GM12872 (cell line): ENCODE results near the gene KDM4B.
A peak's percentile ranks its signal among the peaks of the same experiment; 100 is the strongest.

Source experiments
- TF ChIP-seq, protein P1 (sequence below): IDR thresholded peaks from 3 replicates; pipeline ENCODE4 v1.5.1; 2011; ENCODE audit warnings: low read depth, mild to moderate bottlenecking, low read length, moderate library complexity; ENCODE audit not compliant: insufficient read depth

Gene KDM4B

DNA sequence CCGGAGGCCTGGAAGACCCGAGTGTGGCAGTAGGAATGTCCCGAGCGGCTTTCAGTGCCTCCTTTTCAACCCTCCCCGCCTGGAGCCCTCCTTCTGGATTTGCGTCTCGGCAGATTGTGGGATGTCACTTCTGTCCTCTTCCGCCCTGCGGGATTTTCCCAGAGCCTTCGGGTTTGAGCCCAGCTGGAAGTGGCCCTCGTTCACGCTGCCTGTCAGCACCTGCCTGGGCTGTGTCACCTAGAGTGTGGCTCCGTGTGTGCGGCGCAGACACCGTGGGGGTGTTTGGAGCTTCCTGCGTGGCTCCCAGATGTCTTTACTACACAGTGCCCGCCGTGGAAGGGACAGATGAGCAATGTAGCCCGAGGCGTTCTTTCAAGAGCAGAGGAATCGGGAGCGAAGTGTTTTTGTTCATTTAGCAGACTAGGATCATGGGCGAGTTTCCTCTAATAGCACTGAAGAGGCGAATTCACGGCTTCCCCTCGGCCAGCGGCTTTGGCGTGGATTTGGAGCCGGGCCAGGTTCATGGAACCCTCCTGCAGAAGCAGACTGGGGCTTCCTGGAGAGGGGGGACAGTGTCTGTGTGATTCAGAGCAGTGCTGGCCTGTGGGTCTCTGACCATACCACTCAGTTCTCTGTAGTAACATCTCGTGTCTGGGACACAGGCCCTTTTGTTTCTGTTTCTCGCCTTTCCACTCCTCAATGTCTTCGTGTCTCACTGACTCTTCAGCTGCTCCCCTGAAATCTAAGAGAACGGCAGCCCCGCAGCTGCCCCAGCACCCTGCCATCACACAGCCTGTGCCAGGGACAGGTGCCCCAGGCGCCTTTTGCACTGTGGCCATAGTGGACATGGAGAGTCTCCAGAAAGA lies 68.0 kb downstream of the KDM4B start:
- TF ChIP-seq, protein P1, sequence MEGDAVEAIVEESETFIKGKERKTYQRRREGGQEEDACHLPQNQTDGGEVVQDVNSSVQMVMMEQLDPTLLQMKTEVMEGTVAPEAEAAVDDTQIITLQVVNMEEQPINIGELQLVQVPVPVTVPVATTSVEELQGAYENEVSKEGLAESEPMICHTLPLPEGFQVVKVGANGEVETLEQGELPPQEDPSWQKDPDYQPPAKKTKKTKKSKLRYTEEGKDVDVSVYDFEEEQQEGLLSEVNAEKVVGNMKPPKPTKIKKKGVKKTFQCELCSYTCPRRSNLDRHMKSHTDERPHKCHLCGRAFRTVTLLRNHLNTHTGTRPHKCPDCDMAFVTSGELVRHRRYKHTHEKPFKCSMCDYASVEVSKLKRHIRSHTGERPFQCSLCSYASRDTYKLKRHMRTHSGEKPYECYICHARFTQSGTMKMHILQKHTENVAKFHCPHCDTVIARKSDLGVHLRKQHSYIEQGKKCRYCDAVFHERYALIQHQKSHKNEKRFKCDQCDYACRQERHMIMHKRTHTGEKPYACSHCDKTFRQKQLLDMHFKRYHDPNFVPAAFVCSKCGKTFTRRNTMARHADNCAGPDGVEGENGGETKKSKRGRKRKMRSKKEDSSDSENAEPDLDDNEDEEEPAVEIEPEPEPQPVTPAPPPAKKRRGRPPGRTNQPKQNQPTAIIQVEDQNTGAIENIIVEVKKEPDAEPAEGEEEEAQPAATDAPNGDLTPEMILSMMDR, result no peak

DNA sequence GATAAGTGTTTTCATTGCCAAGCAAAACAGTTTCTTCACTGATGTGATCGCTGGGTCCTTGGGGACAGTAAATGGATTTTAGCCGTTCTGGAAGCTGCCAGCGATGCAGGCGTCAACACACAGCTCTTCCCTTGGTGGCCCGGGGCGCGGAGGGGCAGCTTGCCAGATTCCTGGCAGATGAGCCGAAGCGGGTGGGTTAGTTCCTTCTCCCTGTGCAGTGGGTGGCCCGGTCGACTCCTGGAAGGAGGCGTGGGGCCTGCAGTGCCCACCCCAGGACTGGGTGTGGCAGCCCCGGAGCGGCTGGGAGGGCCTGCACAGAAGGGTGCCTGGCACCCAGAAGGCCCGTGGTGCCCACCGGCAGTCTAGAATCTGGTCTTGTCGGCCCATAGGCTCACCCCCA lies 69.0 kb downstream of the KDM4B start:
- TF ChIP-seq, protein P1, result no peak

DNA sequence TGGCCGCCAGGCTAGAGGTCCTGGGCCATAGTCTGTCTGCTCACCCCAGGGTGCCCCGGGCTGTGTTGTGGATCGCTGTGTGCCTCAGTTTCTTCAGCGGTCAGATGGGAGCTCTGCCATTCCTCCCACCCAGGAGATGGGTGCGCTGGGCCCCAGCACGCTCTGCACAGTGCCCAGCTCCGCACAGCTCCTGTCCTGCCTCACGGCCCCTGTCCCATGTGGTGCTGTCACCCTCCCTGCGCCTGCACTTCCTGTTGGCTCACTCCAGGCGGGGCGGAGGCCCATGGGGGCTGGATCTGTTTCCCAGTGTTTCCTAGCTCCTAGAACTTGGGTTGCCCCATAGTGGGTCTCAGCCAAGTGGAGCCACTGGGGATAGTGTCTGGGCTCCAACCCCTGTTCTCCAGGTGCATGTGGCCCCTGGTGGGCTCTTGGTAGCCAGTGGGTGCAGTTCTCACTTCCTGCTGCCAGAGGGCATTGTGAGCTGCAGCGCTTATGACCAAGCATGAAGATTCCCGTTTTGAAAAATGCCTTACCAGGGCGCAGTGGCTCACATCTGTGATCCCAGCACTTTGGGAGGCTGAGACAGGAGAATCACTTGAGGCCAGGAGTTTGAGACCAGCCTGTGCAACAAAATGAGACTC lies 69.8 kb downstream of the KDM4B start:
- TF ChIP-seq, protein P1, result peak; percentile 72

DNA sequence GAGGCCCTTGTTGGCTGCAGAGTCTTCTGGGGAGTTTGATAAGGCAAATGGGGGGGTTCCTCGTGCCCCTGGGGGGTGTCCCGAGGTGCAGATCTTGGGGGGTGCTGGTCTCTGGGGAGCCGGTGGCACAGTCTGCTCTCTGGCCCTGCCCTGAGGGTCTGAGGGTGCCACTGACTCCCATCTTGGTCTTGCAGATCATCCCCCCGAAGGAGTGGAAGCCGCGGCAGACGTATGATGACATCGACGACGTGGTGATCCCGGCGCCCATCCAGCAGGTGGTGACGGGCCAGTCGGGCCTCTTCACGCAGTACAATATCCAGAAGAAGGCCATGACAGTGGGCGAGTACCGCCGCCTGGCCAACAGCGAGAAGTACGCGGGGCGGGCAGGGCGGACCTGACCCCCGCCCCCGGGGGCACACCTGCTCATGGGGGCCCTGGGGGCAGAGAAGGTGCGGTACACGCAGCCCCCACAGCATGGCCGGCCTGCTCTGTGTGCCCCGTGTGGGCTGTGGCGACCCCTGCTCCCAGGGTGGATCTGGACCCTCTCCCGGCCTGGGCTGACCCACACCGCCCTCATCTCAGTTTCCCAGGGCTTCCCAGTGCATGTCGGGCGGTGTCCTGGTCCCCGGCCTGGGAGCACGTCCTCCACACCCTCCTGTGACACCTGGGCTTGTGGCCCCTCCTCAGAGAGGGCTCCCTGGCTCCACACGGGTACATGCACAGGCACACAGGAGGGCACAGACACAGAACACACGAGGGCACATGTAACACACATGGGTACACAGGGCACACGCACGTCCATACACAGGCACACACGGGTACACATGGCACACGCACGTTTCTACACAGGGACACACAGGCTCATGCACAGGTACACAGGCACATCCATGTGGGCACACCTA lies 71.0 kb downstream of the KDM4B start:
- TF ChIP-seq, protein P1, result no peak

DNA sequence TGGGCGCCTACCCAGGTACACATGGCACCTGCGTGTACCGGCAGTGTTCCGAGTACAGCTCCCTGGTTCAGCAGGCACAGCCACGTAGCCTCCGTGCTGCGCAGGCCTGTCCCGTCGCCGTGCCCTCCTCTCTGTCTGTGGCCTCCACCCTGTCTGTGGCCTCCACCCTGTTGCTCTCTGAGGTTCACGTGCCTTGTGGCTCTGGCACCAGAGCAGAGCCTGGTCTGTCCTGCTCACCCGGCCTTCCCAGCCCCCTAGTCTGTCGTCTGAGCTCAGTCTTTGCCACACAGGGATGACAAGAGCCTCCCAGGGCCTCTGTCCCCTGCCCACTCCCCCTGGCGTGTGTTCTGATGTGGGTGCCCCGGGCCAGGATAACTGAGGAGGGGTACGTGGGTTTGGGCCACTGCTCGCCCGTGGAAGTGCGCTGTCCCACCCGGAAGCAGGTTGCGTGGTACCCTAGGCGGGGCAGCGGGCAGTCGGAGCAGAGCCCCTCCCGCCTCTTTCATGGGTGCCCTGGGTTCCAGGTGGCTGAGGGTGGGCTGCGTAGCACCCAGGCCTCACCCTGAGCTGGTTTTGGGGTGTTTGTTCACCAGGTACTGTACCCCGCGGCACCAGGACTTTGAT lies 71.7 kb downstream of the KDM4B start:
- TF ChIP-seq, protein P1, result no peak

DNA sequence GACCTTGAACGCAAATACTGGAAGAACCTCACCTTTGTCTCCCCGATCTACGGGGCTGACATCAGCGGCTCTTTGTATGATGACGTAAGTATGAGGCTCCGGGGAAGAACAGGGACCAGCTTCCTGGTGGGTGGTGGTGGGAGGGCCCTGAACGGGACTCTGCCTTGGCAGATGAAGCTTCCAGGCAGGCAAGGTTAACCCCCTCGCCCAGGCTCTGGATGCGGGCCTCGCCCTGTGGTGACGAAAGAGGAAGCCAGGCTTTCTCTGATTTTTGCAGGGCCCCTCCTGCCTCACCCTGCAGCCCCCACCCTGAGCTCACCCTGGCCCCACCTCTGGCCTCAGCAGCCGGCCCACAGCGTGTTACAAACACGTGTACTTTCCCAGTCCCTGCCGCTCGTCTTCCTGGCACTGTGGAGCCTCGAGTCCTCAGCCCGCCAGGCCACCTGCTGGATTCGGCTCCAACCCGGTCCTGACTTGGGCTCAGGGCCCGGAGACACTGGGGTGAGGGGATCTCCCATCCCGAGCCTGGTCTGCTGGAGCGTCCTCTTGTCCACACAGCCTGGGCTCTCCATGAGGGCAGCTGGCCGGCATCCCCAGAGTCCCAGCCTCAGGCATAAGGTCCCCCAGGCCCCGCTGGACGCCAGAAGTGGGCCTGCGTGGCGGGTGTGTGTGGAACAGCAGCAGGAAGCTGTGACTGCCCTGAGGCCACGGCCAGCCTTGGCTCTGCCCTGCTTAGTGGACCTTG lies 72.4 kb downstream of the KDM4B start:
- TF ChIP-seq, protein P1, result no peak
